Astrocyte of the cerebellum (primary cell): ENCODE results near the gene SMARCC1.

Experiments used
- DNase-seq: peaks from one replicate; pipeline ENCODE4 v3.0.0-alpha.2; 2011; ENCODE audit warnings: low read depth
- H3K4me3 ChIP-seq: 2 replicates; pipeline ENCODE4 v1.5.1; 2011; ENCODE audit warnings: mild to moderate bottlenecking, low read depth, low read length, moderate library complexity
- CTCF ChIP-seq: IDR thresholded peaks from 2 replicates; pipeline ENCODE4 v1.5.1; 2012; ENCODE audit warnings: low read length, low read depth, moderate library complexity, mild to moderate bottlenecking; ENCODE audit errors: missing control alignments
- in situ Hi-C: cut with HindIII; loops from 2 replicates; pipeline ENCODE4 v1.10.0; 2017; ENCODE audit warnings: low sequenced_read_pairs

The SMARCC1 gene

GRCh38 chr3:47556351-47556750 lies 225.3 kb downstream of the SMARCC1 start:
- DNase-seq, result no peak
- in situ Hi-C loops, result no loop called here
- no peak for TF ChIP-seq CTCF
- H3K4me3 ChIP-seq, result no peak overlapping the region

- in situ Hi-C loops, result no loop called here
Observed at GRCh38 chr3:47554335-47554734, 227.4 kb downstream of the SMARCC1 start.

GRCh38 chr3:47553407-47553806 lies 228.3 kb downstream of the SMARCC1 start:
- no peak overlapping the region for H3K4me3 ChIP-seq
- DNase-seq, result no peak
- no peak for TF ChIP-seq CTCF
- in situ Hi-C loops, result no loop called here

More at GRCh38 chr3:47554335-47554734, 227.4 kb downstream of the SMARCC1 start:
- no peak overlapping the region for H3K4me3 ChIP-seq
- TF ChIP-seq CTCF, result no peak
- DNase-seq, result no peak

- peak; percentile 4 for DNase-seq
- TF ChIP-seq CTCF, result no peak
- in situ Hi-C loops, result loop anchor here (10.0 kb wide), 1 partner anchor 52 kb away; no protein-coding TSS in a partner anchor
- H3K4me3 ChIP-seq, result no peak overlapping the region
Observed at GRCh38 chr3:47542471-47543173, 239.1 kb downstream of the SMARCC1 start.

- in situ Hi-C loops, result loop anchor here (10.0 kb wide), 1 partner anchor 53 kb away; no protein-coding TSS in a partner anchor
- DNase-seq, result no peak
- no peak for TF ChIP-seq CTCF
- H3K4me3 ChIP-seq, result no peak overlapping the region
Observed at GRCh38 chr3:47541583-47542108, 240.0 kb downstream of the SMARCC1 start.

GRCh38 chr3:47540281-47540680 lies 241.4 kb downstream of the SMARCC1 start:
- H3K4me3 ChIP-seq, result no peak overlapping the region
- TF ChIP-seq CTCF, result no peak
- no peak for DNase-seq
- in situ Hi-C loops, result loop anchor here (10.0 kb wide), 1 partner anchor 55 kb away; no protein-coding TSS in a partner anchor
